ENCODE measurements around the gene CNST.
"Not testable (repeated sequence)": the region's sequence is repeated elsewhere in the genome, so short reads cannot be mapped to it uniquely, and the experiment has no call there.

CNST gene

GRCh38 chr1:246674049-246674448 lies 107.8 kb downstream of the CNST start:
- DNase-seq (ENCODE audit: low spot score) (no peak), FAIRE-seq (no peak)

- FAIRE-seq (no peak), DNase-seq (ENCODE audit: low spot score) (no peak)
Observed at GRCh38 chr1:246677842-246678241, 111.6 kb downstream of the CNST start.

GRCh38 chr1:246678816-246679793 lies 112.8 kb downstream of the CNST start:
- no peak for DNase-seq (ENCODE audit: low spot score)
- no peak for FAIRE-seq

GRCh38 chr1:246679794-246680177 lies 113.5 kb downstream of the CNST start:
- DNase-seq (ENCODE audit: low spot score) (no peak), FAIRE-seq (no peak)

GRCh38 chr1:246680190-246680589 lies 113.9 kb downstream of the CNST start:
- DNase-seq (ENCODE audit: low spot score) = no peak
- no peak for FAIRE-seq

GRCh38 chr1:246680696-246681130 lies 114.5 kb downstream of the CNST start:
- FAIRE-seq = no peak
- no peak for DNase-seq (ENCODE audit: low spot score)

- FAIRE-seq (no peak), DNase-seq (ENCODE audit: low spot score) (no peak)
Observed at GRCh38 chr1:246681900-246682895, 115.9 kb downstream of the CNST start.

- FAIRE-seq (no peak), DNase-seq (ENCODE audit: low spot score) (no peak)
Observed at GRCh38 chr1:246683521-246683920, 117.3 kb downstream of the CNST start.

GRCh38 chr1:246687002-246687401 lies 120.7 kb downstream of the CNST start:
- DNase-seq (ENCODE audit: low spot score) (no peak), FAIRE-seq (no peak)

GRCh38 chr1:246689409-246690008 lies 123.3 kb downstream of the CNST start:
- FAIRE-seq = no peak

GRCh38 chr1:246690100-246690499 lies 123.8 kb downstream of the CNST start:
- FAIRE-seq (no peak), DNase-seq (ENCODE audit: low spot score) (no peak)

More at GRCh38 chr1:246689409-246690008, 123.3 kb downstream of the CNST start:
- peak; percentile 57 for DNase-seq (ENCODE audit: low spot score)

- no peak for FAIRE-seq
Observed at GRCh38 chr1:246691622-246692495, 125.6 kb downstream of the CNST start.

GRCh38 chr1:246694213-246694895 lies 128.1 kb downstream of the CNST start:
- not testable (repeated sequence) for FAIRE-seq; DNase-seq (ENCODE audit: low spot score)

More at GRCh38 chr1:246691622-246692495, 125.6 kb downstream of the CNST start:
- no peak for DNase-seq (ENCODE audit: low spot score)

GRCh38 chr1:246695136-246695535 lies 128.9 kb downstream of the CNST start:
- DNase-seq (ENCODE audit: low spot score) (no peak), FAIRE-seq (no peak)

GRCh38 chr1:246695666-246696065 lies 129.4 kb downstream of the CNST start:
- FAIRE-seq (no peak), DNase-seq (ENCODE audit: low spot score) (no peak)

- FAIRE-seq (no peak), DNase-seq (ENCODE audit: low spot score) (no peak)
Observed at GRCh38 chr1:246698466-246699094, 132.3 kb downstream of the CNST start.

GRCh38 chr1:246699095-246699735 lies 133.0 kb downstream of the CNST start:
- DNase-seq (ENCODE audit: low spot score) (peak; percentile 88), FAIRE-seq (peak; percentile 67)

GRCh38 chr1:246703581-246703980 lies 137.3 kb downstream of the CNST start:
- FAIRE-seq (no peak), DNase-seq (ENCODE audit: low spot score) (no peak)

GRCh38 chr1:246705368-246705767 lies 139.1 kb downstream of the CNST start:
- no peak for DNase-seq (ENCODE audit: low spot score)
- FAIRE-seq = no peak
